H1 (cell line): ENCODE data around the gene PGBD5. TPM values are rescaled to one million over a fixed set of nuclear protein-coding genes. Genes with fewer than 3 reads are reported as not detected.

Experiments
- CTCF ChIA-PET: fragments of 300-600 bp; sonication (Branson Sonifier 250); formaldehyde crosslinking; loops from one replicate; lab custom pipeline; 2021; ENCODE audit not compliant: partially characterized antibody; lab: Charles Lee
- POLR2A ChIA-PET: fragments of 300-600 bp; sonication (Branson Sonifier 250); formaldehyde crosslinking; loops from one replicate; lab custom pipeline; 2021; ENCODE audit warnings: inconsistent platforms; ENCODE audit not compliant: partially characterized antibody; lab: Charles Lee
- DNase-seq, 2 experiments: peaks; one replicate each; pipeline versions ENCODE4 v3.0.0 to v3.0.0-alpha.2; 2010 to 2022; ENCODE audit warnings: low spot score in 2 of 2, low read depth in 1 of 2, mixed read lengths in 1 of 2
- FAIRE-seq: peaks from 2 replicates; lab custom pipeline; 2011; peaks lifted over from hg19 to GRCh38; lab: Jason Lieb, UNC
- H2AFZ ChIP-seq: 2 replicates; pipeline ENCODE4 v1.8.1; 2012; ENCODE audit warnings: low read length, inconsistent platforms
- H2AK5ac ChIP-seq: 2 replicates; pipeline ENCODE4 v1.6.1; 2013; ENCODE audit warnings: low read depth, low read length
- H2BK120ac ChIP-seq: replicated peaks from 2 replicates; pipeline ENCODE3; 2013; ENCODE audit warnings: low read depth, low read length, inconsistent platforms
- H2BK12ac ChIP-seq: 2 replicates; pipeline ENCODE4 v1.6.1; 2013; ENCODE audit warnings: low read depth, low read length
- H2BK15ac ChIP-seq: 2 replicates; pipeline ENCODE4 v1.6.1; 2013; ENCODE audit warnings: low read length
- H2BK20ac ChIP-seq: 2 replicates; pipeline ENCODE4 v1.6.1; 2013; ENCODE audit warnings: low read length
- H2BK5ac ChIP-seq: 2 replicates; pipeline ENCODE4 v1.6.1; 2013; ENCODE audit warnings: low read depth, low read length
- H3K14ac ChIP-seq: 2 replicates; pipeline ENCODE4 v1.6.1; 2013; ENCODE audit warnings: inconsistent platforms; ENCODE audit not compliant: insufficient read length
- H3K18ac ChIP-seq: 2 replicates; pipeline ENCODE4 v1.6.1; 2013; ENCODE audit warnings: low read length; ENCODE audit errors: extremely low read depth
- H3K23ac ChIP-seq: 2 replicates; pipeline ENCODE4 v1.6.1; 2013; ENCODE audit warnings: inconsistent platforms; ENCODE audit not compliant: insufficient read length
- H3K23me2 ChIP-seq: 2 replicates; pipeline ENCODE4 v1.6.1; 2013; ENCODE audit warnings: low read depth, low read length
- H3K27ac ChIP-seq: 2 replicates; pipeline ENCODE4 v1.6.1; 2011; ENCODE audit warnings: low read depth, low read length, inconsistent platforms
- H3K27me3 ChIP-seq, 4 experiments: replicated peaks in 1 of 4; 1 replicate in 1 of 4; 2 replicates in 3 of 4; pipeline versions ENCODE4 v1.6.1 to v1.8.1; 2011 to 2013; ENCODE audit warnings: low read length in 3 of 4, mild to moderate bottlenecking in 3 of 4, inconsistent platforms in 2 of 4, mixed read lengths in 2 of 4, moderate library complexity in 1 of 4; ENCODE audit not compliant: control insufficient read depth in 3 of 4, insufficient read depth in 3 of 4; ENCODE audit errors: extremely low read depth in 1 of 4
- H3K36me3 ChIP-seq, 4 experiments: 2 replicates each; pipeline versions ENCODE4 v1.6.1 to v1.8.1; 2011 to 2013; ENCODE audit warnings: mild to moderate bottlenecking in 4 of 4, low read length in 3 of 4, moderate library complexity in 2 of 4, control low read depth in 1 of 4, inconsistent platforms in 1 of 4; ENCODE audit not compliant: insufficient read depth in 4 of 4, control insufficient read depth in 2 of 4
- H3K4ac ChIP-seq: replicated peaks from 2 replicates; pipeline ENCODE3; 2013; ENCODE audit warnings: low read length, low read depth, mixed read lengths, inconsistent platforms; ENCODE audit not compliant: insufficient read length
- H3K4me1 ChIP-seq, 4 experiments: replicated peaks in 1 of 4; 1 replicate in 1 of 4; 2 replicates in 3 of 4; pipeline versions ENCODE4 v1.6.1 to v1.8.1; 2011 to 2013; ENCODE audit warnings: low read length in 3 of 4, inconsistent platforms in 2 of 4, mixed read lengths in 1 of 4; ENCODE audit not compliant: insufficient read depth in 4 of 4, control insufficient read depth in 3 of 4
- H3K4me2 ChIP-seq, 2 experiments: 2 replicates each; pipeline versions ENCODE4 v1.6.1 to v1.8.1; 2011 to 2013; ENCODE audit warnings: low read depth in 2 of 2, low read length in 2 of 2, control low read depth in 1 of 2, inconsistent platforms in 1 of 2, mild to moderate bottlenecking in 1 of 2; ENCODE audit not compliant: insufficient read depth in 1 of 2
- H3K4me3 ChIP-seq, 4 experiments: fragments of 200-600, 300-600 bp in 1 of 4; sonication (generic), shearing (Covaris generic), sonication (Bioruptor Twin) in 1 of 4; 2 replicates each; pipeline versions ENCODE4 v1.5.1 to v1.8.1; 2011 to 2016; ENCODE audit warnings: low read length in 4 of 4, low read depth in 3 of 4, control low read depth in 2 of 4, inconsistent platforms in 2 of 4, mild to moderate bottlenecking in 2 of 4, mixed read lengths in 1 of 4, moderate library complexity in 1 of 4; ENCODE audit not compliant: insufficient read depth in 2 of 4; ENCODE audit errors: extremely low read depth in 1 of 4
- H3K56ac ChIP-seq: replicated peaks from 2 replicates; pipeline ENCODE3; 2013; ENCODE audit warnings: low read depth, mild to moderate bottlenecking, mixed read lengths, low read length, inconsistent platforms; ENCODE audit not compliant: insufficient read length
- H3K79me1 ChIP-seq: 2 replicates; pipeline ENCODE4 v1.6.1; 2013; ENCODE audit warnings: low read depth, low read length, control low read depth
- H3K79me2 ChIP-seq, 2 experiments: 2 replicates each; pipeline versions ENCODE4 v1.6.1 to v1.8.1; 2012 to 2013; ENCODE audit warnings: low read length in 2 of 2, mild to moderate bottlenecking in 2 of 2, inconsistent platforms in 1 of 2; ENCODE audit not compliant: insufficient read depth in 2 of 2, control insufficient read depth in 1 of 2
- H3K9ac ChIP-seq, 4 experiments: replicated peaks in 1 of 4; 1 replicate in 1 of 4; 2 replicates in 3 of 4; pipeline versions ENCODE4 v1.6.1 to v1.8.1; 2011 to 2013; ENCODE audit warnings: low read depth in 3 of 4, low read length in 3 of 4, control low read depth in 2 of 4, mild to moderate bottlenecking in 2 of 4, moderate library complexity in 2 of 4, inconsistent platforms in 1 of 4; ENCODE audit errors: extremely low read depth in 1 of 4
- H3K9me3 ChIP-seq, 2 experiments: 2 replicates each; pipeline versions ENCODE4 v1.6.1 to v1.8.1; 2012 to 2013; ENCODE audit warnings: mild to moderate bottlenecking in 2 of 2, moderate library complexity in 2 of 2, control low read depth in 1 of 2, inconsistent platforms in 1 of 2, low read depth in 1 of 2, low read length in 1 of 2, mixed read lengths in 1 of 2; ENCODE audit not compliant: insufficient read depth in 2 of 2
- H4K20me1 ChIP-seq, 2 experiments: replicated peaks in 1 of 2; 2 replicates each; pipeline versions ENCODE3 to v1.8.1; 2011 to 2013; ENCODE audit warnings: inconsistent platforms in 2 of 2, low read length in 2 of 2, mild to moderate bottlenecking in 1 of 2; ENCODE audit not compliant: insufficient read depth in 2 of 2, control insufficient read depth in 1 of 2
- H4K5ac ChIP-seq: 2 replicates; pipeline ENCODE4 v1.6.1; 2013; ENCODE audit warnings: low read length, low read depth, mixed read lengths, inconsistent platforms; ENCODE audit not compliant: insufficient read length
- H4K8ac ChIP-seq: 2 replicates; pipeline ENCODE4 v1.8.0; 2013; ENCODE audit warnings: mild to moderate bottlenecking, moderate library complexity, low read length, inconsistent platforms; ENCODE audit not compliant: insufficient read depth; ENCODE audit errors: extremely low read depth
- H4K91ac ChIP-seq: replicated peaks from 2 replicates; pipeline ENCODE3; 2013; ENCODE audit warnings: low read length, mixed read lengths, inconsistent platforms; ENCODE audit not compliant: insufficient read length
- ATF3 ChIP-seq: IDR thresholded peaks from 2 replicates; pipeline ENCODE4 v1.6.1; 2011; ENCODE audit warnings: low read depth, mild to moderate bottlenecking, low read length; ENCODE audit not compliant: insufficient read depth
- CBX5 ChIP-seq: fragments of 300-800, 300-1000 bp; sonication (generic); IDR thresholded peaks from 2 replicates; pipeline ENCODE4 v1.7.1; 2016; ENCODE audit warnings: antibody characterized with exemption, low read length, low read depth
- CHD1 ChIP-seq: IDR thresholded peaks from 2 replicates; pipeline ENCODE4 v1.6.1; 2012; ENCODE audit warnings: low read depth, low read length, improper control_type of control experiment
- CHD2 ChIP-seq: IDR thresholded peaks from 2 replicates; pipeline ENCODE4 v1.6.1; 2012; ENCODE audit warnings: low read length, improper control_type of control experiment
- EGR1 ChIP-seq: IDR thresholded peaks from 2 replicates; pipeline ENCODE4 v1.6.1; 2011; ENCODE audit warnings: low read depth, low read length, borderline replicate concordance
- GABPA ChIP-seq: IDR thresholded peaks from 2 replicates; pipeline ENCODE4 v1.6.1; 2011; ENCODE audit warnings: mild to moderate bottlenecking, low read length, moderate library complexity, borderline replicate concordance; ENCODE audit not compliant: insufficient read depth
- MAFK ChIP-seq: IDR thresholded peaks from 2 replicates; pipeline ENCODE4 v1.6.1; 2012; ENCODE audit warnings: low read depth, mild to moderate bottlenecking, improper control_type of control experiment, low read length
- NANOG ChIP-seq: IDR thresholded peaks from 2 replicates; pipeline ENCODE4 v1.6.1; 2011; ENCODE audit warnings: low read length, low read depth, mild to moderate bottlenecking, inconsistent platforms; ENCODE audit not compliant: insufficient read depth, poor library complexity, severe bottlenecking
- RFX5 ChIP-seq: IDR thresholded peaks from 2 replicates; pipeline ENCODE4 v1.6.1; 2011; ENCODE audit warnings: low read depth, low read length, improper control_type of control experiment, borderline replicate concordance
- SAP30 ChIP-seq: fragments of 300-600 bp; sonication (generic); IDR thresholded peaks from 2 replicates; pipeline ENCODE4 v1.7.1; 2012; ENCODE audit warnings: low read length, moderate library complexity, mild to moderate bottlenecking, inconsistent platforms; ENCODE audit not compliant: insufficient read depth, insufficient replicate concordance
- SIX5 ChIP-seq: IDR thresholded peaks from 2 replicates; pipeline ENCODE4 v1.6.1; 2011; ENCODE audit warnings: mild to moderate bottlenecking, low read depth, low read length
- SP2 ChIP-seq: IDR thresholded peaks from 2 replicates; pipeline ENCODE4 v1.6.1; 2012; ENCODE audit warnings: mild to moderate bottlenecking, low read length, inconsistent platforms
- TAF1 ChIP-seq: IDR thresholded peaks from 2 replicates; pipeline ENCODE4 v1.6.1; 2011; ENCODE audit warnings: mild to moderate bottlenecking, low read depth, low read length
- TCF12 ChIP-seq: IDR thresholded peaks from 2 replicates; pipeline ENCODE4 v1.6.1; 2011; ENCODE audit warnings: low read depth, mild to moderate bottlenecking, low read length
- WGBS, 2 experiments: shearing (Covaris generic) in 1 of 2; methylation state at CpG; one replicate each; pipeline versions ENCODE4 v1.1.6 to v1.1.7; 2013 to 2015; ENCODE audit warnings: low lambda C conversion rate in 2 of 2, mixed read lengths in 2 of 2, inconsistent platforms in 1 of 2, low coverage in 1 of 2, missing lambda C conversion rate in 1 of 2; ENCODE audit not compliant: insufficient replicate concordance in 2 of 2, insufficient coverage in 1 of 2, insufficient read length in 1 of 2; ENCODE audit errors: extremely low coverage in 1 of 2, missing lambda C conversion rate in 1 of 2; 5-methylcytosine and 5-hydroxymethylcytosine counted together
- polyA plus RNA-seq, 7 experiments: library from polyadenylated mRNA; depleted of rRNA in 3 of 7; stranded (reverse) in 5 of 7; unstranded in 2 of 7; fragments of >200 nt in 5 of 7; fragments of 200-250 nt in 2 of 7; gene quantifications; 1 replicate in 5 of 7; 2 replicates in 1 of 7; 4 replicates in 1 of 7; pipeline versions ENCODE4 v1.2.1 to v1.2.3, GENCODE V29; 2011 to 2013; ENCODE audit warnings: missing spikeins in 2 of 7, mixed read lengths in 2 of 7
- total RNA-seq: library from RNA; stranded (reverse); fragmentation: NEBNext Ultra II Directional; extraction: Animal tissue kit (Norgen Biotek cat#: 25700); gene quantifications from 2 replicates; pipeline ENCODE4 v1.2.1, GENCODE V29; 2021

The PGBD5 gene
- total and polyA plus RNA-seq, 2 of the 8 experiments (the other 6 are each of a cell fraction or from before 2014, with no cell fraction given): 16.3 to 18.4 TPM

- no peak overlapping the region for H3K4me2 ChIP-seq
- no peaks in the 10 kb centered on the region for H3K36me3 ChIP-seq
- no peak overlapping the region for H2BK20ac ChIP-seq
- no peak overlapping the region for H2BK12ac ChIP-seq
- CTCF ChIA-PET: interaction anchor here (0.9 to 1.4 kb wide), 2 partner anchors 11 to 12 kb away, joined by 3 to 4 read pairs; no protein-coding TSS in a partner anchor
- no peak overlapping the region for H4K91ac ChIP-seq
- no peak overlapping the region for H3K14ac ChIP-seq
- H3K9ac ChIP-seq: no peak overlapping the region
- no peak overlapping the region for H2AK5ac ChIP-seq
- no peak overlapping the region for H3K4me3 ChIP-seq
- peak overlapping the region; percentile 80; the same call in 1 of the 2 replicates for H2BK5ac ChIP-seq
- no peak overlapping the region for H3K4ac ChIP-seq
- DNase-seq (no peak), FAIRE-seq (no peak)
- POLR2A ChIA-PET: no interaction called here
- H2AFZ ChIP-seq: no peak overlapping the region
- no peak overlapping the region for H3K23ac ChIP-seq
- peaks cover 0 to 30% of the 10 kb centered on the region in 2 experiments; a peak in 2 of 4 replicates for H3K79me2 ChIP-seq
- H3K56ac ChIP-seq: no peak overlapping the region
- peaks cover 4% of the 10 kb centered on the region for H3K79me1 ChIP-seq
- H3K23me2 ChIP-seq: no peaks in the 10 kb centered on the region
- H3K9me3 ChIP-seq: no peaks in the 10 kb centered on the region
- 92% methylated on average over 12 of the region's 12 CpGs; no CpG with 5 or more reads in 1 of the 2 experiments for WGBS, 2 experiments
- H2BK15ac ChIP-seq: no peak overlapping the region
- no peaks in the 10 kb centered on the region for H3K27me3 ChIP-seq
- no peak overlapping the region for H2BK120ac ChIP-seq
- no peak overlapping the region for H4K5ac ChIP-seq
- H3K27ac ChIP-seq: no peak overlapping the region
- no peak overlapping the region for H3K18ac ChIP-seq
- no peak overlapping the region for H4K8ac ChIP-seq
- peaks cover 7 to 22% (median 10%) of the 10 kb centered on the region in 4 experiments; a peak in 5 of 7 replicates for H3K4me1 ChIP-seq
- peaks cover 0 to 2% of the 10 kb centered on the region in 2 experiments for H4K20me1 ChIP-seq
- TF ChIP-seq EGR1 (no peak), TAF1 (no peak), CHD1 (no peak), NANOG (no peak), MAFK (no peak), GABPA (no peak), SIX5 (no peak), ATF3 (no peak), CHD2 (no peak), CBX5 (no peak), SAP30 (no peak), RFX5 (no peak), TCF12 (no peak), SP2 (no peak)
These were observed 38.3 kb downstream of the PGBD5 start for GRCh38 chr1:230387876-230388275.
